NCI-H187 treated with DMSO at 0.1 percent for 48 hours (cell line): ENCODE measurements around the gene HSDL1.

Experiments
- DNase-seq: peaks from one replicate; lab custom pipeline; 2025; lab: John Stamatoyannopoulos, UW

The HSDL1 gene

GRCh38 chr16:84176192-84177053 lies 31.4 kb upstream of the HSDL1 start:
- no peak for DNase-seq

GRCh38 chr16:84175350-84176081 lies 30.5 kb upstream of the HSDL1 start:
- no peak for DNase-seq

DNA sequence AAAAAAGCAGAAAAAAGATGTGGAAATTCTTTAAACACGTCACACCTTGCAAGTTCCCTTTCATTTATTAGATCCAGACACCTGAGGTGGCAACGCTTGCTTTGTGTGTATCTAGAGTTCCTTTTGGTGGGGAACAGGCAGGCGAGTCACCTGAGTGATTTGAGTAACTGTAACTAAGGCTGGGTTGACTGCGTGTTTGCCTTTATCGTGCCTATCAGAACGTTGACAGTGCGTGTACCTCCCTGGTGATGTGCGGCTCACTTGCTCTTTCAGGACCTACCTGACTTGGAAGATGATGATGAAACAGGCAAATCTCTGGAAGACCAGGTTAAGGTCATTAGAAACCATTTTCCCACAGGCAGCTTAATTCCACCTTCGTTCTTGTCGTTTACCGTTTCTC lies 29.4 kb upstream of the HSDL1 start:
- DNase-seq: no peak

DNA sequence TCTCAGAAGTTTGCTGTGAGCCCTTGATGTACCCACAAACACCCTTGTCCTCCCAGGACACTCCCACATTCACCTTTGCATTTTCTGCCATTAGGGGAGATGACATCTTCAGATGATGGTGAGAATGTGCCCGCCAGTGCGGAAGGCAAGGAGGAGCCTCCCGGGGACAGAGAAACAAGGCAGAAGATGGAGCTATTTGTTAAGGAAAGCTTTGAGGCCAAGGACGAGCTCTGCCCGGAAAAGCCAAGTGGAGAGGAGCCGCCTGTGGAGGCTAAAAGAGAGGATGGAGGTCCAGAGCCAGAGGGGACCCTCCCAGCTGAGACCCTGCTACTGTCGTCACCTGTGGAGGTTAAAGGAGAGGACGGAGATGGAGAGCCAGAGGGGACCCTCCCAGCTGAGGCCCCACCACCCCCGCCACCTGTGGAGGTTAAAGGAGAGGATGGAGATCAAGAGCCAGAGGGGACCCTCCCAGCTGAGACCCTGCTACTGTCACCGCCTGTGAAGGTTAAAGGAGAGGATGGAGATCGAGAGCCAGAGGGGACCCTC lies 24.9 kb upstream of the HSDL1 start:
- no peak for DNase-seq

GRCh38 chr16:84166796-84167695 lies 22.1 kb upstream of the HSDL1 start:
- DNase-seq: no peak

GRCh38 chr16:84165746-84166145 lies 20.8 kb upstream of the HSDL1 start:
- no peak for DNase-seq

- DNase-seq: no peak
Observed at GRCh38 chr16:84161801-84162200, 16.8 kb upstream of the HSDL1 start.

DNA sequence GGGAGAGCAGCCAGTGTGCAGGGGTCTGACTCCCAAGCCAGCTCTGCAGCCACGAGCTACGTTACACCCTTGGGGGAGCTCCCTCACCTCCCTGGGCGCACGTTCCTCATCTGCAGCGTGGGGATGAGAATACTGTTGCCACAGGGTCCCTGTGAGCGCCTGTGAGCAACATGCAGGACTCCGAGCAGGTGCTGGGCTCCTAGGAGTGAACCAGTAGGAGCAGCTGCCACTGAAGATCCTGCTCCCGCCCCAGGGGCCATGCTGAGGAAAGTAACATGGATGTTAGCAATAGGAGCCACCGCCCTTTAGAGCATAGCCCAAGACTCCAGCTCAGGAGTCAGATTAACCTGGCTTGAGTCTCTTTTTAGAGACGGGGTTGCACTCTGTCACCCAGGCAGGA lies 16.1 kb upstream of the HSDL1 start:
- DNase-seq: no peak

GRCh38 chr16:84159800-84160199 lies 14.8 kb upstream of the HSDL1 start:
- no peak for DNase-seq

- DNase-seq: no peak
Observed at GRCh38 chr16:84159007-84159406, 14.0 kb upstream of the HSDL1 start.

DNA sequence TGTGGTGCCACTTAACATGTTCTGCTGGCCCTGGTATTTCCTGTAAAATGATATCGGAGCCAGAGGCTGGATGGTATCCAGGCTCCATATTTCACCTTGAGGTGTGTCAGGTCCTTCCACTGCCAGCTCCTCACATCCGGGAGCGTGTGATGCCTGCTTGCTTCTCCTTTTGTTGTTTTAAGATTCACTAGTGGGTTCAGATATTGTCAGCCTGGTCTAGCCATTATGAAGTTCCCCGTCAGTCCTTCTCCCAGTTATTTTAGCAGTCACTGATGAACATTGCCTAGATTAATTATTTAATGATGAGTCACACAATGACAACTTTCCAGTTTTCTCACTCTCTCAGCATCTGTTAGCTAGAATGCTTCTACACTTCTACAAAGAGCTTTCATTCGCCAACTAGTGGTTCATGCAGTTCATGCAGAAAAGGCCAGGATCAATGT lies 11.4 kb upstream of the HSDL1 start:
- no peak for DNase-seq

- DNase-seq: no peak
Observed at GRCh38 chr16:84155771-84156170, 10.8 kb upstream of the HSDL1 start.

GRCh38 chr16:84155226-84155625 lies 10.2 kb upstream of the HSDL1 start:
- no peak for DNase-seq

DNA sequence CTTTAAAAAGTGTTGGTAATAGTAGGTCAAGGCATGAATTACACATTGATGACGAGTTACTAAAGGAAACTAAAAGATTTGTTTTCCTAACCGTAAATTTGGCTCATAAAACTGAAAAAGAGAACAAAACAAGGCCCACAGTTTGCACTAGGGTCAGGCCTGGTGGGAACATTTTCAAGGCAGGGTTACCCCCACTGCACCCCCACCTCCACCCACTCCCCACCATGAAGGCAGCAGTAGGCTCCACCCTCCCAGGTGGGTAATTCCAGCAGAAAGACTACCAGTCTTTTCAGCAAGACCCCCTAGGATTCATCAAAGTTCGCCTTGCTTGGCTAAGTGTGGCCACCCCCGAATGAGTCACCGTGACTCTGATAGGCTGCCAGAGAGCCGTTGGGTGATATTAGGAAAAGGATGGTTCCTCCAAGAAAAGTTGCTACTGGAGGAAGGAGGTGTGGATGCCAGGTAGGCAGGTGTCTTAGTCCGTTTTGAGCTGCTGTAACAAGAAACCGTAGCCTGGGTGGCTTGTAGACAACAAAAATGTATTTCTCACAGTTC lies 8.8 kb upstream of the HSDL1 start:
- no peak for DNase-seq

GRCh38 chr16:84150926-84151325 lies 5.9 kb upstream of the HSDL1 start:
- DNase-seq: no peak

- no peak for DNase-seq
Observed at GRCh38 chr16:84144209-84144858, 643 bp downstream of the HSDL1 start.

DNA sequence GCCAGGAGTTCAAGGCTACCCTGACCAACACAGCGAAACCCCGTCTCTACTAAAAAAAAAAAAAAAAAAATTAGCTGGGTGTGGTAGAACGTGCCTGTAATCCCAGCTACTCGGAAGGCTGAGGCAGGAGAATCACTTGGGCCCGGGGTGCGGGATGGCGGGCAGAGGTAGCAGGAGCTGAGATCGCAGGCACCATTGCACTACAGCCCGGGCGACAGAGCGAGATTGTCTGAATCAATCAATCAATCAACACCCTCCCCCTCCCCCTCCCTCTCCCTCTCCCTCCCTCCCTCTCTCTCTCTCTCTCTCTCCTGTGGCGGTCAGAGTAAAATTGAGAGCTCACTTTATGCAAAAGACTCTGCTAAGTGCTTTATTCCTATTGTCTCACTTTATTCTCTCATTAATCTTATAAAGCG lies 1.2 kb downstream of the HSDL1 start:
- DNase-seq: no peak

DNA sequence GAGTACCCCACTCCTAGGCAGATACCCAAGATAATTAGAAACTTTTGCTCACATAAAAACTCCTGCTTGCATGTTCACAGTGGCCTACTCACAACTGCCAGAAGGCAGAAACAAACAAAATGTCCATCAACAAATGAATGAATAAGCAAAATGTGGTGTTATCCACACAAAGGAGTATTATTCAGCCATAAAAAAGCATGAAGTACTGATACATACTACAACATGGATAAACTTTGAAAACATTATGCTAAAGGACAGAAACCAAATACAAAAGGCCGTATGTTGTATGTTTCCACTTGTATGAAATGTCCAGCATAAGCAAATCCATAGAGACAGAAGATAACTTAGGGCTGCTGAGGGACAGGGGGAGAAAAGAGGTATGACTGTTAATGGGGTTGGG lies 1.9 kb downstream of the HSDL1 start:
- DNase-seq: no peak

DNA sequence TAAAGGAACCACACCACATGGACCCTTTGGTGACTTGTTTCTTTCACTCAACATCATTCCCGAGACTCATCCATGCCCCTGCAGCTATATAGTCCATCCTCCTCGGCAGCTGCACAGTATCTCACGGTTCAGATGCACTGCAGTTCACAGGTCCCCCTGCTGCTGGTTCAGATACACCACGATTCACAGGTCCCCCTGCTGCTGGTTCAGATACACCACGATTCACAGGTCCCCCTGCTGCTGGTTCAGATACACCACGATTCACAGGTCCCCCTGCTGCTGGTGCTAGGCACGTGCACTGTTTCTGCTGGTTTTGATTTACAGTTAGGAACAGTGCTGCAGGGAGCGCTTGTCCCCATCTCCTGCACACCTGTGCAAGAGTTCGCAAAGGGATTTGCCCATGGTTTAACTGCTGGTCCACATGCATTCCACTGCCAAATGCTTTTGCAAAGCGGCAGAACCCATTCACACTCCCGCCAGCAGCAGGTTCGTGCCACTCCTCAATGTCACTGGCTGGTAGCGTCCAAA lies 3.8 kb downstream of the HSDL1 start:
- no peak for DNase-seq

DNA sequence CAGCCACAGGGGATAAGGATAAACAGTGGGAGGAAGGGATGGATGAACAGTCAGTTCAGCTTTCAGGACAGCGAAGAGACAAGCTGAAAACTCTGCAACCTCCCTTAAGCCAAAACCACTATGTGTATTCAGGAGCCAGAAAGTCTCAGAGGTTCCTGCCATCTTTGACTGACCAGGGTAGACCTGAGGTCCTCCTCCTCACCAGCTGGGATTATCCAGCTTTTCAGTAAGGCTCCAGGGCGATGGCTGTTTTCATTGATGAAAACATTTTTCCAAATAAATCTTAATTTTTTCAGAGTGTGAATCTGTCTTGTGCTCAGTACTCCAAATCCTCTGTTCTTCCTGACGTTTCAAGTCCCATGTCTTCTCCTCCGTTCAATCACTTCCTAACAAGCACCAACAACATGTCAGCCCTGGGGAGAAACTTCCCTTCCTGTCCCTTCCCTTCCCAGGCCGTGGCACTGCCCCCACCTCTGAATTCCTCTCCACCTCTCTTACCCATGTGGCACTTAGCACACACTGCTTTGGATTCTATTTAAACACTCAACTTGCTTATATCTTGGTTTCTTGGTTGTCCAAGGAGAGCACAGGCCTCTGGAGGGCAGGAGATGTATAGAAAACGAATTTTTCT lies 5.2 kb downstream of the HSDL1 start:
- no peak for DNase-seq
